Right lobe of liver (tissue), 6 donors: Measurements from ENCODE around the gene MINDY3. TPM values are rescaled to one million over a fixed set of nuclear protein-coding genes. Genes with fewer than 3 reads are reported as not detected.

Experiments used
- ATAC-seq, 4 donors: fragments of 200-7000 bp; cut with Tn5 transposase; one replicate each; pipeline ENCODE4 v1.9.1; 2020; ENCODE audit warnings: mild to moderate bottlenecking in 4 of 4, moderate library complexity in 4 of 4
- DNase-seq, 3 donors: peaks; one replicate each; pipeline ENCODE4 v3.0.0-alpha.2; 2020
- H3K27ac ChIP-seq, 3 donors: fragments of 200-600 bp; one replicate each; pipeline ENCODE4 v1.8.0; 2022
- H3K27me3 ChIP-seq, 2 donors: fragments of 200-600 bp; one replicate each; pipeline ENCODE4 v1.8.0; 2022
- H3K36me3 ChIP-seq, 4 donors: fragments of 200-600 bp; sonication (generic) in 1 of 4; one replicate each; pipeline versions ENCODE4 v1.5.1 to v1.8.0; 2017 to 2022; ENCODE audit warnings: control low read depth in 1 of 4
- H3K4me1 ChIP-seq, 4 donors: fragments of 200-600 bp; sonication (generic) in 1 of 4; one replicate each; pipeline versions ENCODE4 v1.5.1 to v1.8.0; 2017 to 2022; ENCODE audit warnings: control low read depth in 1 of 4
- H3K4me3 ChIP-seq, 3 donors: fragments of 200-600 bp; one replicate each; pipeline ENCODE4 v1.8.0; 2022
- H3K9me3 ChIP-seq, 4 donors: fragments of 200-600 bp; sonication (generic) in 1 of 4; one replicate each; pipeline versions ENCODE4 v1.5.1 to v1.8.0; 2017 to 2022; ENCODE audit warnings: control low read depth in 1 of 4
- POLR2A ChIP-seq: fragments of 450-650 bp; IDR thresholded peaks from one replicate; pipeline ENCODE4 v1.6.1; 2017; ENCODE audit warnings: antibody characterized with exemption, mild to moderate bottlenecking
- WGBS: methylation state at CpG from one replicate; pipeline ENCODE4 v1.1.6; 2018; ENCODE audit warnings: low coverage, low lambda C conversion rate; ENCODE audit not compliant: insufficient coverage; ENCODE audit errors: missing lambda C conversion rate; 5-methylcytosine and 5-hydroxymethylcytosine counted together
- intact Hi-C, 2 donors: fragments of 100-400 bp; cut with DNase I; formaldehyde crosslinking; loops; one replicate each; pipeline versions ENCODE4 v1.11.2 to v1.14.1; 2022
- total RNA-seq, 6 experiments: library from RNA; depleted of rRNA in 2 of 6; stranded (reverse); fragments of >200 nt in 2 of 6; fragmentation: NEBNext Ultra II Directional in 3 of 6; extraction: Animal tissue kit (Norgen Biotek cat#: 25700) in 3 of 6; gene quantifications; one replicate each; pipeline versions ENCODE4 v1.1.0 to v1.2.4, GENCODE V29; 2016 to 2023
- TF ChIP-seq, protein P1 (sequence below), 4 donors: fragments of 200-600 bp in 3 of 4; fragments of 450-650 bp in 1 of 4; IDR thresholded peaks; one replicate each; pipeline versions ENCODE4 v1.5.1 to v1.8.0; 2016 to 2022; ENCODE audit warnings: antibody characterized with exemption in 4 of 4, mild to moderate bottlenecking in 2 of 4
- donor health status: DM: no; HTN: yes; CAD: no.
- donor health status: DM: no; HTN: no; CAD: no.
- donor health status: DM: no; HTN: no; CAD: no.
- donor health status: DM: no; HTN: yes; CAD: no.
- donor health status: DM: no; HTN: yes; CAD: no.

Gene MINDY3
- total RNA-seq, 6 experiments from 2014 or later = 11.6 to 15.5 (median 12.4) TPM

DNA sequence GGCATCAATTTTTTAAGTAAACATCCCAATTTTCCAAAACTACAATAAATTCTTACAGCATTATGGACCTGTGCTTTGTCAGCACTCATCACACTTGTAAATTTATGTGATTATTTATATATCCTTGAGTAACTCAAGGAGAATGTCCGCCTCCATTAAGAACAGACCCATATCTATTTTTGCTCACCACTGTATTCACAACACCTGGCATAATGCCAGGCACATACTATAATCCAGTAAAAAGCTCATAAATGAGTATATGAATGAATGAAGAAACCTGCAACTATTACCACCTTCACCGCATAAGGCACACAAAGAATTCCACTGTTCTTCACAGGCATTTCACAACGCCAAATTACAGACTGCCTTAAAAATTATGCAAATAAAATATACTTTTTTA lies 46.9 kb downstream of the MINDY3 start:
- peaks cover 0 to 8% (median 0%) of the 10 kb centered on the region in 4 donors for H3K4me1 ChIP-seq
- H3K27me3 ChIP-seq = no peaks in the 10 kb centered on the region
- DNase-seq = no peak
- no peak for TF ChIP-seq POLR2A
- no peak overlapping the region for H3K4me3 ChIP-seq
- ATAC-seq = no peak
- WGBS = 100% methylated on average over 3 of the region's 3 CpGs
- no peak overlapping the region for H3K27ac ChIP-seq
- H3K9me3 ChIP-seq = no peaks in the 10 kb centered on the region
- intact Hi-C loops = no loop called here
- H3K36me3 ChIP-seq = peaks cover 0 to 2% (median 0%) of the 10 kb centered on the region in 4 donors

DNA sequence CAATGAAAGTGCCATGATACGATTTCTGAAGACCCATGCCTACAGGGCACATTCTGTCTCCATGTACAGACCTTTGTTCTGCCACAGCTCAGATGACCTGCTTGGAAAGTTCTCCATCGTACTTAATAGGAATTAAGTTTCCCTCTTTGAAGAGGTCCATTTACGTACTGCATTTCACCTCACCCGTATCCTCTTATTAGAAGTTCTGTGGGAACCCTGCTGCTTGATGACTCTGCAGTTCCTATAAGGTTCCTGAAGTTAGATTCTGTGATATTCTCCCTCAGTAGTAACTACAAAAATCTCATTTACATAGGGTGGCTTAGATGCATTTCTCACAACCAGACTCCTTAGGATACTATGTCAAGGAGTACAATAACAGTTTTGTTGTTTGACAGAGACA lies 50.9 kb downstream of the MINDY3 start:
- Histone ChIP-seq H3K4me3 (no peak overlapping the region), H3K9me3 (no peaks in the 10 kb centered on the region), H3K27ac (no peak overlapping the region), H3K27me3 (no peaks in the 10 kb centered on the region), H3K4me1 (no peaks in the 10 kb centered on the region), H3K36me3 (peaks cover 0 to 6% (median 1%) of the 10 kb centered on the region in 4 donors)
- no peak for TF ChIP-seq POLR2A
- TF ChIP-seq, protein P1, sequence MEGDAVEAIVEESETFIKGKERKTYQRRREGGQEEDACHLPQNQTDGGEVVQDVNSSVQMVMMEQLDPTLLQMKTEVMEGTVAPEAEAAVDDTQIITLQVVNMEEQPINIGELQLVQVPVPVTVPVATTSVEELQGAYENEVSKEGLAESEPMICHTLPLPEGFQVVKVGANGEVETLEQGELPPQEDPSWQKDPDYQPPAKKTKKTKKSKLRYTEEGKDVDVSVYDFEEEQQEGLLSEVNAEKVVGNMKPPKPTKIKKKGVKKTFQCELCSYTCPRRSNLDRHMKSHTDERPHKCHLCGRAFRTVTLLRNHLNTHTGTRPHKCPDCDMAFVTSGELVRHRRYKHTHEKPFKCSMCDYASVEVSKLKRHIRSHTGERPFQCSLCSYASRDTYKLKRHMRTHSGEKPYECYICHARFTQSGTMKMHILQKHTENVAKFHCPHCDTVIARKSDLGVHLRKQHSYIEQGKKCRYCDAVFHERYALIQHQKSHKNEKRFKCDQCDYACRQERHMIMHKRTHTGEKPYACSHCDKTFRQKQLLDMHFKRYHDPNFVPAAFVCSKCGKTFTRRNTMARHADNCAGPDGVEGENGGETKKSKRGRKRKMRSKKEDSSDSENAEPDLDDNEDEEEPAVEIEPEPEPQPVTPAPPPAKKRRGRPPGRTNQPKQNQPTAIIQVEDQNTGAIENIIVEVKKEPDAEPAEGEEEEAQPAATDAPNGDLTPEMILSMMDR (IDR thresholded peaks at IDR 0.05) = no peak
- DNase-seq = no peak
- intact Hi-C loops = no loop called here
- 92% methylated on average over 4 of the region's 4 CpGs for WGBS
- ATAC-seq = no peak

DNA sequence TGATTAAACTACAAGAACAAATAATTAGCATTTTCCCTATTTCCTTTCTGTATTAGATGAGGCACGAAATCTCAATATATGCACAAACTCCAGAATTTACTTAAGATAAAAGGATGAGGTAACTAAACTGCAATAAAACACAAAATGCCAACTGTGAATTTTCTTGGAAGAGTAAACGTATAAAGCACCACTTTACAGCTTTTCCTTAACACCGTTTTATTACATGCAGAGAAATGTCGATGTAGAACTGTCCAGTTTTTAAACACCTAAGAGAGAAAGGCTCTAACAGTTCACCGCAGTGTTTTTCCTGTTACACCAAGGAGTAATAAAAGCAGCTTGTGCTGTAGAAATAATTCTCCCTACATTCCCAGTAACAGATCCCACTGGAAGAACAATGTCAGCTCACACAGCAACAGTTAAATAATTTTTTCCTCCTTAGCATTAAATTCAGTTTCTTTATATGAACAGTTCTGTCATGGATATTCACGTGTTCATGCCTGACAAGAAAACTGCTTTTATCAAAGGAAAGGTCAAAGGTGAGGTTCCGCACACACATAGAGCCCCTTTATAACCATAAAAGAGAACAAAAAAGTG lies 52.0 kb downstream of the MINDY3 start:
- Histone ChIP-seq H3K36me3 (peaks cover 0 to 6% (median 1%) of the 10 kb centered on the region in 4 donors), H3K9me3 (no peaks in the 10 kb centered on the region), H3K27me3 (no peaks in the 10 kb centered on the region), H3K27ac (no peak overlapping the region), H3K4me3 (no peak overlapping the region), H3K4me1 (no peaks in the 10 kb centered on the region)
- 84% methylated on average over 7 of the region's 7 CpGs for WGBS
- no peak for ATAC-seq
- intact Hi-C loops = no loop called here
- no peak for DNase-seq
- TF ChIP-seq, protein P1 (IDR thresholded peaks at IDR 0.05) = no peak
- no peak for TF ChIP-seq POLR2A

DNA sequence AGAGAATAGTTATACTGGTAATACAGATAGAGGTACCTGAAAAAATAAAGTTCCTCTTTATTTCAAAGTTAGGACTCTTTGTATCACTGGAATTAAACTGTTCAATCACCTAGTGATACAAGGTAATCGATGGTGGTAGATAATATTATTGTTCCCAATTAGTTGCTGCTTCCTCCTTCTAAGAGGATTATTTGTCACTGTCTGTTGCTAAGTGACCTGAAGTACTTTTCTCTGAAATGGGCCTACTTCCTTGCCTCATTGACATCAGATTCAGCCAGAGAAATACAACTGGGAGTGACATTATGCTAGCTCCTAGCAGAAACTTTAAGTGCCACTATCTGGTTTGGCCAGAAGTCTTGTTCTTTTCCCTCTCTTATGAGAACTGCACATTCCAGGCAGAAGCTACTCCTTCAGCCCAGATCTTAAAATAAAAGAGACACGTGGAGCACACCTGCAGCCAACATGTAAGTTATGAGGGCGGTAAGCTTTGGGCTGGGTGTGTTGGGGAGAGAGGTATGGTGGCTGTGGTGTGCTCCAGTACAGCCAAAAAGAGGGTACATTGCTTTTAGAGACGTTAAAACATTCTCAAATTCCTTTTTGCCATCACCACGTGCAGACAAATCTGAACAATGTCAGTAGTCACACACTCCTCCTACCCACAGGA lies 54.8 kb downstream of the MINDY3 start:
- no peaks in the 10 kb centered on the region for H3K9me3 ChIP-seq
- TF ChIP-seq, protein P1 (IDR thresholded peaks at IDR 0.05) = no peak
- no peak for TF ChIP-seq POLR2A
- H3K36me3 ChIP-seq = peaks cover 0 to 6% (median 3%) of the 10 kb centered on the region in 4 donors
- intact Hi-C loops = no loop called here
- no peak for ATAC-seq
- no peak for DNase-seq
- H3K27ac ChIP-seq = no peak overlapping the region
- 94% methylated on average over 5 of the region's 5 CpGs for WGBS
- no peaks in the 10 kb centered on the region for H3K4me1 ChIP-seq
- H3K27me3 ChIP-seq = no peaks in the 10 kb centered on the region
- no peak overlapping the region for H3K4me3 ChIP-seq

DNA sequence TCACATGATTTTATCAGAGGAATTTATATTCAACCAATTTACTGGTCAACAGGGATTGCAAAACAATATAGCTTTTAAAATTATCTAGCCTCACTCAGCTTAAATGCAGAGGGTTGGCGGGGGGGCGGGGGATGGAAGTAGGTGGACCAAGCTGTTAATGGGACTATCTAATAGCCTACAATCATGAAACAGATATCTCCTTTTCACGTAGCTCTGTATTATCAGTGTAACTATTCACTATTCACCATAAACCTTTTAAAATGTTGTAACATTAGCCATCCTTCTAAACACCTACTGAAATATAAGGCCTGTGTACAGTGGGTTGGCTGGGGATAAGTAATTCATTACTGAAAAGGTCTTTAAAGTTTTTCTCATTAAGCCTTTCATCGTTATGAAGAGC lies 56.2 kb downstream of the MINDY3 start:
- ATAC-seq = no peak
- intact Hi-C loops = no loop called here
- H3K27ac ChIP-seq = no peak overlapping the region
- H3K4me1 ChIP-seq = no peaks in the 10 kb centered on the region
- H3K36me3 ChIP-seq = peaks cover 0 to 6% (median 3%) of the 10 kb centered on the region in 4 donors
- no peaks in the 10 kb centered on the region for H3K27me3 ChIP-seq
- no peak overlapping the region for H3K4me3 ChIP-seq
- no peaks in the 10 kb centered on the region for H3K9me3 ChIP-seq
- DNase-seq = no peak
- WGBS = 91% methylated on average over 4 of the region's 4 CpGs
- TF ChIP-seq, protein P1 (IDR thresholded peaks at IDR 0.05) = no peak
- no peak for TF ChIP-seq POLR2A
